Stimulated activated naive CD8-positive, alpha-beta T cell treated with anti-CD3 and anti-CD28 coated beads, Interleukin-15, amount 100 ng/mL, for 72 hours (primary cell): ENCODE measurements around the gene SMG6.
"Not testable (repeated sequence)": the region's sequence is repeated elsewhere in the genome, so short reads cannot be mapped to it uniquely, and the experiment has no call there.

Source experiments
- ATAC-seq: fragments of 150-1000 bp; cut with Tn5 transposase; 2 replicates; pipeline ENCODE4 v1.10.0; 2021; ENCODE audit warnings: mild to moderate bottlenecking, moderate library complexity
- DNase-seq, 2 donors: peaks; one replicate each; pipeline ENCODE4 v3.0.0; 2021 to 2022
- H3K27ac Mint-ChIP-seq, 2 donors: one replicate each; pipeline ENCODE4 v1.8.0; 2022; ENCODE audit warnings: mild to moderate bottlenecking in 2 of 2, mixed read lengths in 2 of 2, moderate library complexity in 2 of 2
- H3K27me3 Mint-ChIP-seq: one replicate; pipeline ENCODE4 v1.8.0; 2022; ENCODE audit warnings: mixed read lengths
- H3K4me1 Mint-ChIP-seq: one replicate; pipeline ENCODE4 v1.8.0; 2022; ENCODE audit warnings: mild to moderate bottlenecking, mixed read lengths
- H3K4me3 Mint-ChIP-seq, 2 donors: one replicate each; pipeline ENCODE4 v1.8.0; 2022; ENCODE audit warnings: mild to moderate bottlenecking in 2 of 2, mixed read lengths in 2 of 2, moderate library complexity in 1 of 2
- H3K9me3 Mint-ChIP-seq, 2 donors: one replicate each; pipeline ENCODE4 v1.8.0; 2022; ENCODE audit warnings: mixed read lengths in 2 of 2

SMG6 gene

DNA sequence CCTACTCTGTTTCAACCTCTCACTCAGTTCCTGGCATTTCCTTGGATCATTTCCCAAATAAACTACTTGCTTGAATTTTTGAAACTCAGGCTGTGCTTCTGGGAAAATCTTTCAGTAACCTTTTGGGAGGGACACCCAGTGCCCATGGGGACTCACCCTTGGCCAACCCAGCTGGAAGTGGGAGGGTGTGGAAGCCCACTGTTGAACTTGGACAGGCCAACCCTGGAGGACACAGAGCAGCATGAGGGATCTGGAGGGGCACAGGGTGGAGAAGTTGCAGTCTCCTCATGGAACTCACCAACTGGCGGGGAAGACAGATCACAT, 289.6 kb downstream of the SMG6 start:
- Mint-ChIP-seq H3K4me3 (no peak overlapping the region), H3K4me1 (peaks cover 6% of the 10 kb centered on the region), H3K27ac (no peak overlapping the region), H3K9me3 (no peaks in the 10 kb centered on the region), H3K27me3 (peaks cover 31% of the 10 kb centered on the region)
- ATAC-seq (no peak), DNase-seq (no peak)

- ATAC-seq, H3K27ac Mint-ChIP-seq, H3K4me3 Mint-ChIP-seq, H3K4me1 Mint-ChIP-seq, DNase-seq, H3K9me3 Mint-ChIP-seq: not testable (repeated sequence)
- H3K27me3 Mint-ChIP-seq = peaks cover 31% of the 10 kb centered on the region
Observed at GRCh38 chr17:2013220-2013993, 290.2 kb downstream of the SMG6 start.

- no peaks in the 10 kb centered on the region for H3K4me1 Mint-ChIP-seq
- no peak overlapping the region for H3K4me3 Mint-ChIP-seq
- peak overlapping the region in 1 of 2 donors; percentile 83 for H3K27ac Mint-ChIP-seq
- DNase-seq (no peak), ATAC-seq (no peak)
- H3K27me3 Mint-ChIP-seq = peaks cover 24% of the 10 kb centered on the region
- H3K9me3 Mint-ChIP-seq = no peaks in the 10 kb centered on the region
Observed at GRCh38 chr17:2012499-2012898, 291.1 kb downstream of the SMG6 start.

- no peaks in the 10 kb centered on the region for H3K4me1 Mint-ChIP-seq
- no peak for DNase-seq
- H3K27ac Mint-ChIP-seq = no peak overlapping the region
- no peak overlapping the region for H3K4me3 Mint-ChIP-seq
- H3K27me3 Mint-ChIP-seq = peaks cover 24% of the 10 kb centered on the region
- ATAC-seq = no peak
- H3K9me3 Mint-ChIP-seq = no peaks in the 10 kb centered on the region
Observed at GRCh38 chr17:2011411-2012371, 291.9 kb downstream of the SMG6 start.
